22Rv1 (cell line): ENCODE results near the gene RAD54L.

Experiments
- ZFX ChIP-seq: fragments of 450-650 bp; IDR thresholded peaks from 2 replicates; pipeline ENCODE4 v1.6.1; 2017; ENCODE audit warnings: antibody characterized with exemption, borderline replicate concordance
- TF ChIP-seq, protein P1 (sequence below): fragments of 450-650 bp; IDR thresholded peaks from 2 replicates; pipeline ENCODE4 v1.5.1; 2017; ENCODE audit warnings: mild to moderate bottlenecking

GRCh38 chr1:46268578-46268977 lies 21.0 kb downstream of the RAD54L start:
- TF ChIP-seq, protein P1, sequence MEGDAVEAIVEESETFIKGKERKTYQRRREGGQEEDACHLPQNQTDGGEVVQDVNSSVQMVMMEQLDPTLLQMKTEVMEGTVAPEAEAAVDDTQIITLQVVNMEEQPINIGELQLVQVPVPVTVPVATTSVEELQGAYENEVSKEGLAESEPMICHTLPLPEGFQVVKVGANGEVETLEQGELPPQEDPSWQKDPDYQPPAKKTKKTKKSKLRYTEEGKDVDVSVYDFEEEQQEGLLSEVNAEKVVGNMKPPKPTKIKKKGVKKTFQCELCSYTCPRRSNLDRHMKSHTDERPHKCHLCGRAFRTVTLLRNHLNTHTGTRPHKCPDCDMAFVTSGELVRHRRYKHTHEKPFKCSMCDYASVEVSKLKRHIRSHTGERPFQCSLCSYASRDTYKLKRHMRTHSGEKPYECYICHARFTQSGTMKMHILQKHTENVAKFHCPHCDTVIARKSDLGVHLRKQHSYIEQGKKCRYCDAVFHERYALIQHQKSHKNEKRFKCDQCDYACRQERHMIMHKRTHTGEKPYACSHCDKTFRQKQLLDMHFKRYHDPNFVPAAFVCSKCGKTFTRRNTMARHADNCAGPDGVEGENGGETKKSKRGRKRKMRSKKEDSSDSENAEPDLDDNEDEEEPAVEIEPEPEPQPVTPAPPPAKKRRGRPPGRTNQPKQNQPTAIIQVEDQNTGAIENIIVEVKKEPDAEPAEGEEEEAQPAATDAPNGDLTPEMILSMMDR: no peak
- TF ChIP-seq ZFX: no peak
